Thymus (tissue), 14 donors: Measurements from ENCODE around the gene GTSF1L. TPM values are rescaled to one million over a fixed set of nuclear protein-coding genes. Genes with fewer than 3 reads are reported as not detected.

Source experiments
- DNase-seq, 9 donors: peaks; one replicate each; pipeline ENCODE4 v3.0.0-alpha.2; 2013; ENCODE audit warnings: low spot score in 9 of 9, low read depth in 6 of 9, missing footprints in 1 of 9
- H3K27ac ChIP-seq, 2 donors: one replicate each; pipeline ENCODE4 v1.5.1; 2013; ENCODE audit warnings: control low read depth in 1 of 2, low read depth in 1 of 2, low read length in 1 of 2, mild to moderate bottlenecking in 1 of 2, moderate library complexity in 1 of 2
- H3K27me3 ChIP-seq, 2 donors: one replicate each; pipeline ENCODE4 v1.5.1; 2013; ENCODE audit warnings: low read length in 1 of 2; ENCODE audit not compliant: control insufficient read depth in 2 of 2, insufficient read depth in 1 of 2
- H3K36me3 ChIP-seq, 2 donors: one replicate each; pipeline ENCODE4 v1.5.1; 2013; ENCODE audit warnings: low read length in 1 of 2, mild to moderate bottlenecking in 1 of 2, moderate library complexity in 1 of 2; ENCODE audit not compliant: control insufficient read depth in 2 of 2, insufficient read depth in 2 of 2
- H3K4me1 ChIP-seq, 2 donors: one replicate each; pipeline ENCODE4 v1.5.1; 2013; ENCODE audit warnings: low read length in 2 of 2; ENCODE audit not compliant: control insufficient read depth in 2 of 2, insufficient read depth in 2 of 2
- H3K4me3 ChIP-seq, 2 donors: one replicate each; pipeline ENCODE4 v1.5.1; 2013; ENCODE audit warnings: low read length in 2 of 2, control low read depth in 1 of 2, mild to moderate bottlenecking in 1 of 2
- H3K9me3 ChIP-seq, 2 donors: one replicate each; pipeline ENCODE4 v1.5.1; 2013; ENCODE audit warnings: low read length in 1 of 2, mild to moderate bottlenecking in 1 of 2; ENCODE audit not compliant: control insufficient read depth in 2 of 2, insufficient read depth in 1 of 2
- WGBS: extraction: QIAGEN DNeasy Blood & Tissue Kit; methylation state at CpG from one replicate; pipeline ENCODE4 v1.1.7; 2013; 5-methylcytosine and 5-hydroxymethylcytosine counted together
- long read RNA-seq, 10 donors: transcript quantifications; one replicate each; lab custom pipeline, GENCODE V29; 2026
- polyA plus RNA-seq: library from polyadenylated mRNA; stranded (reverse); fragments of 200-250 nt; gene quantifications from one replicate; pipeline ENCODE4 v1.2.3, GENCODE V29; 2013
- total RNA-seq: library from RNA; stranded (reverse); fragments of 120-200 nt; gene quantifications from one replicate; pipeline ENCODE4 v1.2.4, GENCODE V29; 2013
- donor health status: healthy.

GTSF1L gene
- total RNA-seq (0.14 TPM), polyA plus RNA-seq (0.75 TPM)
- long read RNA-seq, donor 1, result 0 reads
- long read RNA-seq, donor 2, result 0 reads
- long read RNA-seq, donor 3, result 0 reads
- long read RNA-seq, donor 4, result 0 reads
- long read RNA-seq, donor 5, result 0 reads
- long read RNA-seq, donor 6, result 0 reads
- long read RNA-seq, donor 7, result 0 reads
- long read RNA-seq, donor 8, result 0 reads
- long read RNA-seq, donor 9, result 0 reads
- long read RNA-seq, donor 10, partial matches to known transcripts, result 0 of 1 reads
- long read RNA-seq, donor 10, other reads (novel, unspliced or antisense), result 0 of 1 reads

DNA sequence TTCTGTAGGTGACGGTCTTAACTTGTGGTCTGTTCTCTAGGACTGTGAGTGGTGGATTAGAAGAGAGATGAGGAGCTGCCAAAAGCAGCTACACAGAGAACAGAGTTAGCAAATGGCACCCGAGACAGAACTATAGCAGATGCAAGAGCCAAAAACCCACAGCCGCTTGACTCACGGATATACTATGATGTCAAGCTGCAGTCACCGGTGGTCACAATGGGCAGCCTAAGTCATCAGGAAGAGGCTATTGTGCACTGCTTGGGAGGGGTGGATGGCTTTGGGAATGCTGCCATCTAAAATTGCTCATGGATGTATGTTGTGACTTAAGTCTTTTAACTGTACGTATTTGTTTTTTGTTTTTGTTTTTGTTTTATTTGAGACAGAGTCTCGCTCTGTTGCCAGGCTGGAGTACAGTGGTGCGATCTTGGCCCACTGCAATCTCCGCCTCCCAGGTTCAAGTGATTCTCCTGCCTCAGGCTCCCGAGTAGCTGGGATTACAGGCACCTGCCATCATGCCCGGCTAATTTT is at the start of gene GTSF1L:
TSS of gene GTSF1L (minus strand) at position 192 of the 528 bp plus-strand sequence. CDS start 308 bp downstream, outside the sequence.
- 88% methylated on average over 11 of the region's 11 CpGs for WGBS
- no peaks in the 10 kb centered on the region for H3K36me3 ChIP-seq
- H3K9me3 ChIP-seq, result no peaks in the 10 kb centered on the region
- DNase-seq, result no peak
- H3K27ac ChIP-seq, result no peak within 1 kb of the TSS
- peaks cover under 1 to 11% of the 10 kb centered on the region in 2 donors for H3K4me1 ChIP-seq
- no peak within 1 kb of the TSS for H3K4me3 ChIP-seq
- no peaks in the 10 kb centered on the region for H3K27me3 ChIP-seq

- Histone ChIP-seq H3K27ac (no peak overlapping the region), H3K36me3 (no peaks in the 10 kb centered on the region), H3K9me3 (no peaks in the 10 kb centered on the region), H3K4me1 (no peaks in the 10 kb centered on the region), H3K27me3 (peaks cover 0 to 14% of the 10 kb centered on the region in 2 donors), H3K4me3 (no peak overlapping the region)
- no peak for DNase-seq
- 95% methylated on average over 10 of the region's 10 CpGs for WGBS
These were observed 48.0 kb upstream of the GTSF1L start for GRCh38 chr20:43774754-43775153.

GRCh38 chr20:43771503-43772190 is 44.8 kb upstream of the GTSF1L start:
- DNase-seq, result no peak
- Histone ChIP-seq H3K27me3 (peaks cover 0 to 30% of the 10 kb centered on the region in 2 donors), H3K4me3 (no peak overlapping the region), H3K4me1 (no peaks in the 10 kb centered on the region), H3K36me3 (no peaks in the 10 kb centered on the region), H3K27ac (no peak overlapping the region), H3K9me3 (no peaks in the 10 kb centered on the region)
- 94% methylated on average over 9 of the region's 9 CpGs for WGBS

DNA sequence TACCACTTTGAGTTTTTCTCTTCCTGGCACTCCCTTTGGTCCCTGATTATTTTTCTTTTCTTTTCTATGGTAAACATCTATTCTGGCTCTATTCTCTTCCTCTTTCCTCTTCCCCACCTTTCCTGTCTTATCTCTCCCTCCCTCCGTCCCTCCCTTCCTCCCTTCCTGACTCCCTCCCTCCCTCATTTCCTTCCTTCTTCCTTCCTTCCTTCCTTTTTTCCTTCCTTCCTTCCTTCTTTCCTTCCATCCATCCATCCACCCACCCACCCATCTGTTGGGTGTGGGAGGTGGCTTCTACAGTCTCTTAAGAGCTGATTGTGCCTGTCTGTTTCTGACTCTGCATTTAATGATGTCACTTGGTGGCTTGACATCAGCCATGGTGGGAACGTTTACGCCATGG is 43.5 kb upstream of the GTSF1L start:
- Histone ChIP-seq H3K4me3 (no peak overlapping the region), H3K27ac (no peak overlapping the region), H3K36me3 (no peaks in the 10 kb centered on the region), H3K4me1 (no peaks in the 10 kb centered on the region), H3K27me3 (peaks cover 0 to 37% of the 10 kb centered on the region in 2 donors), H3K9me3 (no peaks in the 10 kb centered on the region)
- DNase-seq, result no peak
- 58% methylated on average over 3 of the region's 3 CpGs for WGBS

GRCh38 chr20:43767686-43768474 is 41.1 kb upstream of the GTSF1L start:
- WGBS, result 64% methylated on average over 5 of the region's 5 CpGs
- H3K9me3 ChIP-seq, result no peaks in the 10 kb centered on the region
- H3K4me1 ChIP-seq, result no peaks in the 10 kb centered on the region
- peaks cover 0 to 34% of the 10 kb centered on the region in 2 donors for H3K27me3 ChIP-seq
- no peaks in the 10 kb centered on the region for H3K36me3 ChIP-seq
- no peak for DNase-seq
- H3K27ac ChIP-seq, result no peak overlapping the region
- no peak overlapping the region for H3K4me3 ChIP-seq

GRCh38 chr20:43766917-43767316 is 40.1 kb upstream of the GTSF1L start:
- no peak for DNase-seq
- no peaks in the 10 kb centered on the region for H3K4me1 ChIP-seq
- H3K27me3 ChIP-seq, result peaks cover 0 to 33% of the 10 kb centered on the region in 2 donors
- no peak overlapping the region for H3K4me3 ChIP-seq
- 81% methylated on average over 9 of the region's 9 CpGs for WGBS
- no peak overlapping the region for H3K27ac ChIP-seq
- H3K36me3 ChIP-seq, result no peaks in the 10 kb centered on the region
- no peaks in the 10 kb centered on the region for H3K9me3 ChIP-seq

- DNase-seq, result no peak
- no peaks in the 10 kb centered on the region for H3K36me3 ChIP-seq
- H3K27me3 ChIP-seq, result peaks cover 0 to 28% of the 10 kb centered on the region in 2 donors
- H3K4me1 ChIP-seq, result no peaks in the 10 kb centered on the region
- WGBS, result 80% methylated on average over 6 of the region's 6 CpGs
- no peak overlapping the region for H3K4me3 ChIP-seq
- H3K27ac ChIP-seq, result no peak overlapping the region
- H3K9me3 ChIP-seq, result no peaks in the 10 kb centered on the region
These were observed 39.6 kb upstream of the GTSF1L start for GRCh38 chr20:43766385-43766784.

DNA sequence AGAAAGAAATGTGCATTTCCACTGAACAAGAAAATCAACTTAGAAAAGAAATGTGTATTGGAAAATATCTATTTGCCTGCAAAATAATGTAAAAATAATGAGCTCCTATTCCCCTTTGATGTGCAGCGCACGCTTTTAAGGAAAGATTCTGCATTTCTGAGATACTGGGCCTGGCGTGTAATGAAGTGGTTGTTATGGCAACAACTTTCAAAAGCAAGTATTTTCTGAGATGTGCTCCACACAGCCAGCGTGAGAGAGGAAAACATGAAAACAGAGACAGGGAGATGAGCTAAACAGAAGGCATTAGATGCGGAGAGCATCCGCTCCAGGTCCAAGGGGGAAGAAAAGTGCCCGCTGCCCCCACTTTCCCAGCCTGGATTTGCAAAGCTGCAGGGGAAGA is 39.1 kb upstream of the GTSF1L start:
- H3K27me3 ChIP-seq, result peaks cover 0 to 27% of the 10 kb centered on the region in 2 donors
- H3K36me3 ChIP-seq, result no peaks in the 10 kb centered on the region
- H3K4me1 ChIP-seq, result no peaks in the 10 kb centered on the region
- H3K9me3 ChIP-seq, result no peaks in the 10 kb centered on the region
- H3K4me3 ChIP-seq, result no peak overlapping the region
- 83% methylated on average over 7 of the region's 7 CpGs for WGBS
- no peak overlapping the region for H3K27ac ChIP-seq
- no peak for DNase-seq

DNA sequence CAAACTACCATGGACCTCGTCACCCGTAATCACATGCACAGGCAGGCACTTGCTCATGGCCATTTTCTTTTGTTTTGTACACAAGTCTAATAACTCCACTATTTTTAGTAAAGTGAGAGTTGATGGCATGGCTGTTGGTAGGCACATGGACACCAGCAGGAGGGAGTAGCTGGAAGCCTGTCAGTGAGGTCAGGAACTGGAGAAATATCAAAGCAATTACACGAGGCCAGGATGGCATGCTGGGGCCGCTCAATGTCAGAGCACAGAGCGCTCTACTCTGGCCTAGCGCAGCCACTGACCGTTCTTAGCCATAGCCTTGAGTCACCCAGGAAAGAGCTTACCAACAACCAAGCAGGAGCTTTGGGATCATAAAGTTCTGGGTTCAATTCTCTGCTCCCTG is 36.1 kb upstream of the GTSF1L start:
- DNase-seq, result no peak
- peaks cover 0 to 21% of the 10 kb centered on the region in 2 donors for H3K27me3 ChIP-seq
- WGBS, result 93% methylated on average over 7 of the region's 7 CpGs
- no peaks in the 10 kb centered on the region for H3K36me3 ChIP-seq
- no peak overlapping the region for H3K4me3 ChIP-seq
- H3K4me1 ChIP-seq, result no peaks in the 10 kb centered on the region
- H3K9me3 ChIP-seq, result no peaks in the 10 kb centered on the region
- no peak overlapping the region for H3K27ac ChIP-seq
